CD4-positive, alpha-beta T cell treated with Interleukin-17A for 1 hour (primary cell): ENCODE measurements around the gene CTBP1.

Experiments used
- DNase-seq: peaks from one replicate; pipeline ENCODE4 v3.0.0-alpha.2; 2020

CTBP1 gene

DNA sequence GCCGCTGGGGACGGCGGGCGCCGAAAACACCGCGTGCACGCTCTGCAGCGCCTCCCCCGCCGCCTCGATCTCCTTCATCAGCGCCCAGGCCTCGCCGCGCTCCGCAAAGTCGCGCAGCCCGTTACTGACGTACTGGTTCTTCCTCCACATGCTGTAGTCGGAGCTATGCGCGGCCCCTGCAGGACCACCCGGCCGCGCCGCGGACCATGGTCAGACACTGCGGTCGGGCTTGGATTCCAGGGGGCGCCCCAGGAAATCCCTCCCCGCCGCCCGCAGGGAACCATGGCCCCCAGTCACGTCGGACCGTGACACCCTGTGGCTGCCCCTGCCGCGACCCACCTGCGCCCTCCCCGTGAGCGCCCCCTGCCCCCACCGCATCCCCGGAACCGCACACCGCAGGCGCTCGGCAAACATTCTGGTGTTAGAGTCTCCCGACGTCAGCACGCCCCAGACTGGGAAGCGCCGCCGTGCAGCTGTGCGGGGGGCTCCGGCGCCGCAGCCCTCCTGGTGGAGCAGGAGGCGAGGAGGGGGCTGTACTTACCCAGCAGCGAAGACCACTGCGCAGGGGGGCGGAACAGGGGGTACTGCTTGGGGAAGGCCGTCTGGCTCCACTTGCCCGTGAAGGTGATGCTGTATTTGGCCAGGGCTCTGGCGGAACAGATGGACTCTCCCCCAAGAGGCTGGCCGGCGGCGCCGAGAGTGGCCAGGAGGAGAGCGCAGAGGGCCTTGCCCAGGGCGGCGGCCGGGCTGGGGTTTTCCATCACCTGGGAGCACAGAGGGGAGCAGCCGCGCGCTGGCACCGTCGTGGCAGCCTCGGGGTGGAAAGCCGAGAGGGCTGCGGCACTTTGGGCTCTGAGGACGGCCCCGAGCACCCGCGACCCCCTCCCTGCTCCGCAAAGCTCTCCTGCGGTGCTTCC, 77.4 kb downstream of the CTBP1 start:
- peak; percentile 62 for DNase-seq

DNA sequence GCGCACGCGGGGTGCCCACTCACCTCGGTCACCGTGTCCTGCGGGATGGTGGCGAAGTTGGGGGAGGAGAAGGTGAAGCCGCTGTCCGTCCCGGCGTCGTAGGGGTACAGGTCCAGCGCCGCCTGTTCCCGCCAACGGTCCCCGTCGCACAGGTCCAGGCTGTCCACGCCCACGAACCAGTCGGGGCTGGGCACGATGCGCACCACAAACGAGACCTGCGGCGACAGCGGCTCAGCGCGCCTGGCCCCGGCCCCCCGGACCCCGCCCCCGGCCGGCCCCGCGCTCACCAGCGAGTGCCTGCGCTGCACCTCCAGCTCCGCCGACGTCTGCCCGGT, 78.0 kb downstream of the CTBP1 start:
- DNase-seq: no peak

DNA sequence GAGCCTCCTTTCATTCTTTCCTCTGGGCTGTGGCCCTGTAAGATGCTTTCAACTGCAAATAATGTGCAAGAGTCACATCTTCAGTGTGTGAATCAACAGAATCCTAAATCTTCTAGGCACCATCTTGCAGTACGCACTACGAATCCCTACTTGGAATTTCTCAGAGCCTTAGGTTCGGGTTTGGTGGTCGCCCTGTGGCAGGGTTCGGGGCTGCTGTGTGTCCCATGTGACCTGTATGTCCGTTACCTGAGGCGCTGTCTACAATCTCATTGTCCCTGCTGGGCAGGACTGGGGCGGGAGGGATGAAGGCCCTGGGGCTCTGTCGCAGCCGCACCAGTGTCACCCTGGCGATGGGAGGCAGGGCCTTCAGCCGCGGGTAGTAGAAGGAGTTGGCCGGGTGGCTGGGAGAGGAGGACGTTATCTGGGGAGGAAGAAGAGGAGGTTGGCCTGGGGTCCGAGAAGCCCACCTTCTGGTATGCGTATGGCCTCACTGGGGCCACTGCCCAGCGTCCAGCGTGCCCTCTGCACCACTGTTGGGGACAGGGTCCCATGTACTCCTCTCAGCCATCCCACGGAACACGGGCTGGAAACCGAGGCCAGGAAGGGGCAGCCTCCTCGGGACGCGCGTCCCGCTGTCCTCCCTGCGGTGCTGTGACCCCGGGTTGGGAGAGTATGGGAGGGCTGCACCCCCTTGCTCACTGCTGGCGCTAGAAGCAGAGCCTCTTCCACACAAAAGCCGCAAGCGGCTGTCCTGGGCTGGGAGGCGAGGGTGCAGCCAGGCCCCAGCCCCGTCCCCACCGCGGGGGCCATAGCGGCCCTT, 78.6 kb downstream of the CTBP1 start:
- DNase-seq: no peak

DNA sequence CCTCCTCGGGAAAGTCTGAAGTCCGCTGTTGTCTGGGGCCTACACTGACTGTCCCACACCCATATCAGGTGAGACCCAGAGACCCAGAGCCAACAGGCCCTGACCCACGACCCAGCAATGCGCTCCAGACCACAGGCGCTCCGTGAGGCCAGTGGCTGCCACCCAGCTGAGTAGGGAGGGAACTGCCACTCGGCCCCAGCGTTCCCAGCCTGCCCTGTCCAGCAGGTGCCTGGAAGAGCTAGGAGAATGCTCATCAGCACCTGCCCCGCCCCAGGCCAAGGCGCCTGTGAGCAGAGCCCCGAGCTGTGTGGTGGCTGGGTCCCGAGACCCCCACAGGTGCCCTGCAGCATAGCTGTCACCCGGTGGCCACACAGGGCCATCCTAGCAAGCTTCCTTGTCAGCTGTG, 79.2 kb downstream of the CTBP1 start:
- DNase-seq: no peak

DNA sequence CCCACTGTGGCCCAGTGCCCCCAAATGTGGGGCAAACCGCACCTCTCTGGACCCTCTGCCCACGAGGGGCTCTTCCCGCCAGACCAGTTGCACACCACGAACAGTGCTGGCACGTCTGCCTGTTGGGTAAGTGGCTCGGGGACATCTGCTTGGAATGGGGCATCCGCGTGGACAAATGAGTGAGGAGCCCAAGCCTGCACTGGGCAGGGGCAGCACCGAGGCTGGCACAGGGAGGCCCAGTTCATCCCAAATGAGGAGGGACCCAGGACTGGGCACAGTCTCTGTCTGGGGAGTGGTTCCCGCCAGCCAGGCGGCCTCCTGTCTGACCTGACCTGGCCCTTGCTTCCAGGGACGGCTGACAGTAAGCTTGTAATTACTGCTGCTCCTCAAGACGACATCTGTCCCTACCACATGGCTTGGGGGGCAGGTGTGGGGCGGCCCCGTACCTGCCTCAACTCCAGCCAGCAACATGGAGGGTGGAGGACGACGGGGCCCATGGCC, 79.7 kb downstream of the CTBP1 start:
- no peak for DNase-seq

DNA sequence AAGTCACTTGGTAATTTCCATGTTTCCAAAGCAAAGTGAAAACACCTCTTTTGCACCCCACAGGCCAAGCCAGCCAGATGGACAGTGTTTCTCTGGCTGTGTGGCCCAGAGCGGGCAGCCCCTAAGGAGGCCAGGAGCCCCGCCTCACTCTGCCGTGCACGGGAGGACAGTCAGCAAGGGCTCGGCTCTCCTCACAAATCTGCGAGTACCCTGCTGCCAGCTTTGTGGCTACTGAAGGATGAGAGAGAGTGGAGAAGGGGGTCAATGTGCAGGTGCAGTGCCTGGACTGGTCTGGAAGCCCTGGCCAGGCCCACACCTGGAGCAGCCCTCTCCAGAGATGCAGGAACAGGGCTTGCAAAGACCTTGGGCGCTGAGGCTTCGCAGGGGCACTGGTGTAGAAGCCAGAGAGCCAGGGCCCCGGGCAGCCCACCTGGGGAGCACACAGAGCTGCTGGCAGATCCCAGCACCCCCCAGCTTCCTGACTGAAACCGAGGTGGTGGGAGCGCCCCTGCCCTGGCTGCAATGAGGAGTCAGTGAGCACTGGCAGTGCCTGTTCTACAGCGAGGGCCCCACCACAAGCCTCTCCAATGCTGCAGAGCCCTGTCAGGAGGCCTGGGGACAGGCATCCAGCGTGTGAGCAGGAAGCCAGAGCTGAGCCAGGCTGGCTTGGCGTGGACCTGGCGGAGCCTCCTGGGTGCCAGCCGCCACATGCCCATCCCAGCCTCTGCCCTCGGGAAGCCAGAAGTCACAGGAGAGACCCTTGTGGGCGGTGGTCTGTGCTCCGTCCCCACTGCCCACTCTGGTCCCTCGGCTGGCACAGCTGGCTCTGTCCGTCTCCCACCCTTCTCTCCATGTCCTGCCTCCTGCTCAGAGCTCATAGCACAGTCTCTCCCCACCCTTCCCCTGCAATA, 80.5 kb downstream of the CTBP1 start:
- no peak for DNase-seq

DNA sequence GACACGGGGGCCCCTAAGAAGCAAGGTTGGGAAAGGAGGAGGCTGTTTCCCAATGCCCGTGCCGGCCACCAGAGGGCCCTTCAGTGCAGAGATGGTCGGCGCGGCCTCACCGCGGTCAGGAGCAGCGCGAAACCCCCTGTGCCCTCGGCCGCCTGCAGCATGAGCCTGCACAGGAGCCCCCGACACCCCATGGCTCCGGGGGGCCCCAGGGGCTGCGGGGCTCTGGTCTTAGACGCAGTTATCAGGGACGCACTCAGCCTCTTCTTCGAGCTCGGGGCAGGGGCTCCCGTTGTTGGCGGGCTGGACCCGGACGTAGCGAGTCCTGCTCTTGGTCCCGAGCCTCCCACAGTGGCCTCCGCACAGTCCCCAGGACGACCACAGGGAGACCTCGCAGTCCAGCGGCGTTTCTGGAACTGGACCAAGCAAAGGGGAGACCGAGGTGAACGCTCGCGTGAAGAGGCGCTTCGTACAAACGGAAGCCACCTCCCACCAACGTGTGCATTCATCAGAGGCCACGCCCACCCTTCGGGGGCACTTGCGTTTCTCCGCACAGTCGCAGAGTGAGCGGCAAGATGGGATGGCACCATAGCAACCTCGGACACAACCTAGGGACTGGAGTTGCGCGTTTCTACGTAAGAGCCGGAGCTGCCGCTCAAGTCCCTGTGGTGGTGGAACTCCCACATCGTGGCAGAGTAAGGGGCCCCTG, 81.5 kb downstream of the CTBP1 start:
- DNase-seq: peak; percentile 93

DNA sequence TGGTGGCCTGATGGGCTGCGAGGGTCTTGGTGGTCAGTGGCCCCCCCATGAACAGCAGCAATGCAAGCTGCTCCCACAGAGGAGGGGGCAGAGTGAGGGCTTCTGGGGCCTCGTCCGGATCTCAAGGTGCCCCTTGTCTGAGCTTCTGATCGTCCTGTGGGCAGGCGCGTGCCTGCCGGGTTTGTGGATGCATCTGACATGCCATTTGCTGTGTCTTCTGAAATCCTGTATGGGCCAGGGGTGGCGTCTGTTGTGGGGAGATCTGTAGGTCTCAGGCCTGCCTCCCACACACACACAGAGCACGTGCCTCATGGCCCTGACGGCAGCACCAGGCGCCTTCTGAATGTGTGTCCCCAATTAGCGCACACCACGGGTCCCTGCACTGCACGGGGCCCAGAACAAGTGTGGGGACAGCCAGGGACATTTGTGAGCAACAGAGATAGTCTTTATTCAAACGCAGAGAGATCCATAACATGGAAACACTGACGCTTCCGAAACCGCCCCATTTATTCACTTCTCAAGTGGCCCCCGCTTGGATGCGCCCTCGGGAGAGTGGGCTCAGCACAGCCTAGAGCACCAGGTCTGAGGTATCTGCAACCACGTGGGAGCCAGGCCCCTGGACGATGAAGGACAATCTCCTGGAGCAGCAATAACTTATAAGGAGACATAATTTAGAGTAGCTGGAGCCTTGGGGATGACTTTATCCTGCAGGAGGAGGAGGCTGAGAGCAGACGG, 82.3 kb downstream of the CTBP1 start:
- no peak for DNase-seq

DNA sequence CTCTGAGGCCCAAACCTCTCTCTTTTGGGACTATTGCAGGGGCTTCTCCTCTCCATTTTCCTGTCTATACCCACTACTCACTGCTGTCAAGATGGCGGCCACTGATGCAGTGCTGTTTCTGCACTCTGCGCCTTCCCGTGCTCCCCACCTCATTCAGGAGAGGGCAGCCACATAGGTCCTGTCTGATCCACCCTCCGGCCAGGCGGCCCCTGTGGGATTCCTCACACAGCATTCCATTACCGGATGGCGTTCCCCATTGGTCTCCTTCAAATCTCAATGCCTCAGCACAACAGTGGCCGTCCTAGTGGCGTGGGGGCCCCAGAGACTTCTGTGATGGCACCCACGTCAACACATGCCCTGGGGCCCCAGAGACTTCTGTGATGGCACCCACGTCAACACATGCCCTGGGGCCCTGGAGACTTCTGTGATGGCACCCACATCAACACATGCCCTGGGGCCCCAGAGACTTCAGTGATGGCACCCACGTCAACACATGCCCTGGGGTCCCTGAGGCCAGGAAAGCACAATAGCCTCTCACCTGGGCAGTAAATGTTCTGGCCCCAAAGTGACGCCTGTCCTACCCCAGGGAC, 83.9 kb downstream of the CTBP1 start:
- DNase-seq: no peak

DNA sequence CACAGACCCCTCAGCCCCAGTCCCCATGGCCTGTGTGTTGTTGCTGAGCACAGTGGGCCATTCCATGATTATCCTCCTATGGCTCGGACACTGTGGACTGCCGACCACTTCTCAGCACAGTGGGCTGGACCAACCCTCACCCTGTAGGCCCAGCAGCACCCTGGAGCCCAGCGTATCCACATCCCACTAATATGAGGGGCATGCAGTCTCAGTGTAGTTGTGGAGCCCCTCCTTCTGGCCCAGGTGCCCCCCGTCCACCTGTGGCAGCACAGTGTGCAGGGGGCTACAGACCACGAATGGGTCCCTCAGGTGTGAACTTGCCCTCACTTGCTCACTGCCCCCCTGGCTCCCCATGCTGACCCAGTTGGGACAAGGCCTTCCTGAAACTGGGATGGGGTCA, 84.5 kb downstream of the CTBP1 start:
- DNase-seq: no peak

DNA sequence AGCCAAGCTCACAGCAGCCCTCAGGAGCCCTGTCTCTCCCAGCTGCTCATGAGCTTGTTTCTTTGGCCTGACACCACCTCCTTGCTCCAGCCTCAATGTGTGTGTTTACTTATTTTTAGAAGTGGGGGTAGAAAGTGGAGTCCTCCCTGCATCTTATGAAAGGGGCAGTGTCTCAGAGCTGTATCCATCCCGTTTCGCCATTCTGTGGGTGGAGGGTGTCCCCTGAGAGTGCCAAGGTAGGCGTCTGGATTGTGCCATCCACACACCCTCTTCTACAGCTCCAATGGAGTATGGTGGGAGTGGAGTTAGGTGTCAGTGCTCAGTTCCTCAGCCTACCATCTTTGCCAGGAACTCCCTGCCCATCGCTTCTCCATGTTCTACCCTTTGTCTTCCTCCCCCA, 84.9 kb downstream of the CTBP1 start:
- DNase-seq: no peak
